Activated CD4-positive, alpha-beta T cell treated with anti-CD3 and anti-CD28 coated beads for 36 hours (primary cell): Measurements from ENCODE around the gene SIRPD. TPM values are rescaled to one million over a fixed set of nuclear protein-coding genes. Genes with fewer than 3 reads are reported as not detected.

Source experiments
- total RNA-seq, 2 experiments: library from RNA; stranded (reverse); gene quantifications; one replicate each; pipeline ENCODE4 v1.2.3, GENCODE V29; 2021

Gene SIRPD
- total RNA-seq, 2 experiments from 2014 or later: not detected

Other genes starting within 250 kb of the SIRPD start
- 1 to 10 TPM; 2.8 to 3.2 TPM for gene SDCBP2, start 228.6 kb downstream of the SIRPD start, total RNA-seq
- gene FKBP1A, start 164.7 kb downstream of the SIRPD start, total RNA-seq: 100 to 1,000 TPM; 265 to 316 TPM
- gene NSFL1C, start 90.9 kb downstream of the SIRPD start, total RNA-seq: 10 to 100 TPM; 71.3 to 78.1 TPM
- gene SIRPB2, start 66.3 kb downstream of the SIRPD start, total RNA-seq: not detected
- gene SIRPB1, start 62.3 kb upstream of the SIRPD start, total RNA-seq: 1 to 10 TPM; 1.0 to 2.1 TPM
- gene SIRPG, start 100.1 kb upstream of the SIRPD start, total RNA-seq: 10 to 100 TPM; 34.3 to 48.7 TPM